ENCODE data around the gene BICRA. TPM values are rescaled to one million over a fixed set of nuclear protein-coding genes. Genes with fewer than 3 reads are reported as not detected.

The BICRA gene
- total and polyA plus RNA-seq, 2 of the 8 experiments (the other 6 are each of a cell fraction or from before 2014, with no cell fraction given), result 1.5 to 29.2 TPM

- H3K79me2 ChIP-seq (ENCODE audit: control insufficient read depth in 1 of 2, insufficient read depth in 2 of 2, low read length in 2 of 2), result peaks cover 0 to 20% of the 10 kb centered on the region in 2 experiments; a peak in 2 of 4 replicates
- no peak overlapping the region for H3K14ac ChIP-seq (ENCODE audit: insufficient read length)
- ChIA-PET CTCF (ENCODE audit: partially characterized antibody) (no interaction called here), POLR2A (ENCODE audit: partially characterized antibody) (no interaction called here)
- peaks cover 2 to 13% of the 10 kb centered on the region in 2 experiments for H4K20me1 ChIP-seq (replicated peaks in 1 of 2; ENCODE audit: control insufficient read depth in 1 of 2, insufficient read depth in 2 of 2, low read length in 2 of 2)
- H2BK15ac ChIP-seq (ENCODE audit: low read length), result no peak overlapping the region
- H4K91ac ChIP-seq (replicated peaks; ENCODE audit: insufficient read length, low read length), result no peak overlapping the region
- no peaks in the 10 kb centered on the region for H3K27me3 ChIP-seq (replicated peaks in 1 of 4; ENCODE audit: control insufficient read depth in 3 of 4, extremely low read depth in 1 of 4, insufficient read depth in 3 of 4, low read length in 3 of 4)
- TF ChIP-seq SP1 (IDR thresholded peaks at IDR 0.05; ENCODE audit: low read depth, low read length), result no peak
- TF ChIP-seq CREB1 (IDR thresholded peaks at IDR 0.05), result no peak
- TF ChIP-seq CHD1 (IDR thresholded peaks at IDR 0.05; ENCODE audit: low read depth, low read length), result no peak
- TF ChIP-seq MAX (IDR thresholded peaks at IDR 0.05), result no peak
- no peak for TF ChIP-seq RNF2 (IDR thresholded peaks at IDR 0.05; ENCODE audit: borderline replicate concordance, low read depth, low read length, missing control alignments, poor library complexity, severe bottlenecking)
- no peak for TF ChIP-seq NANOG (IDR thresholded peaks at IDR 0.05; ENCODE audit: insufficient read depth, low read depth, low read length, poor library complexity, severe bottlenecking)
- no peak for TF ChIP-seq KDM4A (IDR thresholded peaks at IDR 0.05; ENCODE audit: low read depth, low read length, severe bottlenecking)
- no peak for TF ChIP-seq ASH2L (IDR thresholded peaks at IDR 0.05; ENCODE audit: low read length)
- no peak for TF ChIP-seq POLR2AphosphoS5 (IDR thresholded peaks at IDR 0.05; ENCODE audit: low read depth, low read length)
- TF ChIP-seq EZH2 (IDR thresholded peaks at IDR 0.05; ENCODE audit: low read depth, low read length, severe bottlenecking), result no peak
- no peak for TF ChIP-seq YY1 (IDR thresholded peaks at IDR 0.05; ENCODE audit: low read depth, low read length)
- no peak for TF ChIP-seq NRF1 (IDR thresholded peaks at IDR 0.05; ENCODE audit: low read depth, low read length)
- no peak for TF ChIP-seq JUN (IDR thresholded peaks at IDR 0.05; ENCODE audit: low read depth, low read length)
- TF ChIP-seq SP2 (IDR thresholded peaks at IDR 0.05; ENCODE audit: low read length), result no peak
- TF ChIP-seq TAF1 (IDR thresholded peaks at IDR 0.05; ENCODE audit: low read depth, low read length), result no peak
- no peak for TF ChIP-seq CEBPB (IDR thresholded peaks at IDR 0.05; ENCODE audit: low read depth, low read length)
- no peak overlapping the region for H3K4ac ChIP-seq (replicated peaks; ENCODE audit: insufficient read length, low read depth, low read length)
- no peak overlapping the region for H3K27ac ChIP-seq (ENCODE audit: low read depth, low read length)
- peaks cover 0 to 9% (median 0%) of the 10 kb centered on the region in 4 experiments; a peak in 1 of 7 replicates for H3K4me1 ChIP-seq (replicated peaks in 1 of 4; ENCODE audit: control insufficient read depth in 3 of 4, insufficient read depth in 4 of 4, low read length in 3 of 4)
- H2BK5ac ChIP-seq (ENCODE audit: low read depth, low read length), result no peak overlapping the region
- no peak overlapping the region for H4K8ac ChIP-seq (ENCODE audit: extremely low read depth, insufficient read depth, low read length)
- no peak for DNase-seq (ENCODE audit: low read depth in 1 of 2, low spot score in 2 of 2)
- H4K5ac ChIP-seq (ENCODE audit: insufficient read length, low read depth, low read length), result no peak overlapping the region
- no peaks in the 10 kb centered on the region for H3K9me3 ChIP-seq (ENCODE audit: insufficient read depth in 2 of 2, low read depth in 1 of 2, low read length in 1 of 2)
- no peak overlapping the region for H2BK12ac ChIP-seq (ENCODE audit: low read depth, low read length)
- WGBS, 2 experiments (ENCODE audit: extremely low coverage in 1 of 2, insufficient coverage in 1 of 2, insufficient read length in 1 of 2, insufficient replicate concordance in 2 of 2, low coverage in 1 of 2, low lambda C conversion rate in 2 of 2, missing lambda C conversion rate in 1 of 2), result 91 to 100% methylated on average over 1 to 2 of the region's 2 CpGs
- H3K56ac ChIP-seq (replicated peaks; ENCODE audit: insufficient read length, low read depth, low read length), result no peak overlapping the region
- H2BK120ac ChIP-seq (replicated peaks; ENCODE audit: low read depth, low read length), result no peak overlapping the region
- H3K79me1 ChIP-seq (ENCODE audit: low read depth, low read length), result peaks cover 17% of the 10 kb centered on the region
- peaks cover 0 to 25% (median 0%) of the 10 kb centered on the region in 4 experiments; a peak in 3 of 8 replicates for H3K36me3 ChIP-seq (ENCODE audit: control insufficient read depth in 2 of 4, insufficient read depth in 4 of 4, low read length in 3 of 4)
- no peak overlapping the region for H3K18ac ChIP-seq (ENCODE audit: extremely low read depth, low read length)
- no peak overlapping the region for H3K23ac ChIP-seq (ENCODE audit: insufficient read length)
- no peak overlapping the region for H3K4me3 ChIP-seq (ENCODE audit: extremely low read depth in 1 of 4, insufficient read depth in 2 of 4, low read depth in 3 of 4, low read length in 4 of 4)
- H2AK5ac ChIP-seq (ENCODE audit: low read depth, low read length), result no peak overlapping the region
- no peak overlapping the region for H2AFZ ChIP-seq (ENCODE audit: low read length)
- no peak overlapping the region for H3K4me2 ChIP-seq (ENCODE audit: insufficient read depth in 1 of 2, low read depth in 2 of 2, low read length in 2 of 2)
- no peak for FAIRE-seq
- peaks cover 13% of the 10 kb centered on the region; the same call in 1 of the 2 replicates for H3K23me2 ChIP-seq (ENCODE audit: low read depth, low read length)
- no peak overlapping the region for H3K9ac ChIP-seq (replicated peaks in 1 of 4; ENCODE audit: extremely low read depth in 1 of 4, low read depth in 3 of 4, low read length in 3 of 4)
- no peak overlapping the region for H2BK20ac ChIP-seq (ENCODE audit: low read length)
Measured at GRCh38 chr19:47671499-47671898, 62.6 kb downstream of the BICRA start.

Data from H1 (cell line).